HCT116 (cell line): ENCODE data around the gene MAP3K3. TPM values are rescaled to one million over a fixed set of nuclear protein-coding genes. Genes with fewer than 3 reads are reported as not detected.

ENCODE experiments used
- ATAC-seq: fragments of 200-7000 bp; cut with Tn5 transposase; 2 replicates; pipeline ENCODE4 v1.9.1; 2020; ENCODE audit warnings: mild to moderate bottlenecking, moderate library complexity
- BruUV-seq: library from RNA; stranded (reverse); fragments of 400-500 nt; replicated peaks from 2 replicates; lab custom pipeline; 2021; lab: Mats Ljungman, UMichigan
- CTCF ChIA-PET: fragments of 300-600 bp; sonication (Branson Sonifier 250); formaldehyde crosslinking; loops from one replicate; lab custom pipeline; 2021; ENCODE audit warnings: antibody characterized with exemption; lab: Charles Lee
- POLR2A ChIA-PET: fragments of 300-600, 350-600 bp; sonication (Branson Sonifier 250); formaldehyde crosslinking; loops from one replicate; lab custom pipeline; 2021; ENCODE audit warnings: antibody characterized with exemption; lab: Charles Lee
- RAD21 ChIA-PET, 2 experiments: fragments of 300-600 bp; sonication (Branson Sonifier 250); formaldehyde crosslinking; loops; one replicate each; lab custom pipeline; 2023; ENCODE audit warnings: low total read pairs in 2 of 2; ENCODE audit not compliant: uncharacterized antibody in 2 of 2, unreplicated experiment in 2 of 2, low non-redundant PET in 1 of 2; lab: Charles Lee
- DNase-seq: peaks from one replicate; pipeline ENCODE4 v3.0.0-alpha.2; 2010; ENCODE audit warnings: low read depth, low spot score
- H2AFZ ChIP-seq: fragments of 200-600 bp; shearing (Covaris generic), sonication (generic); 2 replicates; pipeline ENCODE4 v1.6.1; 2017; ENCODE audit warnings: low read depth, mixed run types, mixed read lengths, antibody characterized with exemption, low read length; ENCODE audit not compliant: poor library complexity, severe bottlenecking
- H3K27ac ChIP-seq: 2 replicates; pipeline ENCODE4 v1.5.1; 2012; ENCODE audit warnings: low read depth, low read length
- H3K27me3 ChIP-seq: fragments of 200-600 bp; sonication (generic); 2 replicates; pipeline ENCODE4 v1.6.1; 2016; ENCODE audit warnings: mixed run types, low read length, mixed read lengths; ENCODE audit not compliant: insufficient read depth
- H3K36me3 ChIP-seq, 2 experiments: fragments of 200-500 bp in 1 of 2; fragments of 200-600 bp in 1 of 2; sonication (Bioruptor generic) in 1 of 2; sonication (generic) in 1 of 2; 2 replicates each; pipeline versions ENCODE4 v1.5.1 to v1.6.1; 2014 to 2016; ENCODE audit warnings: low read length in 2 of 2, inconsistent platforms in 1 of 2, mixed read lengths in 1 of 2, mixed run types in 1 of 2; ENCODE audit not compliant: insufficient read depth in 2 of 2, control insufficient read depth in 1 of 2
- H3K4me1 ChIP-seq, 2 experiments: fragments of 200-600 bp in 1 of 2; sonication (generic) in 1 of 2; 2 replicates each; pipeline versions ENCODE4 v1.5.1 to v1.6.1; 2012 to 2017; ENCODE audit warnings: low read length in 2 of 2, inconsistent platforms in 1 of 2, mild to moderate bottlenecking in 1 of 2, mixed read lengths in 1 of 2, mixed run types in 1 of 2, moderate library complexity in 1 of 2; ENCODE audit not compliant: insufficient read depth in 2 of 2, control insufficient read depth in 1 of 2
- H3K4me2 ChIP-seq: fragments of 200-600 bp; sonication (generic); 2 replicates; pipeline ENCODE4 v1.6.1; 2017; ENCODE audit warnings: mixed run types, low read length, mixed read lengths
- H3K4me3 ChIP-seq, 2 experiments: fragments of 200-600 bp in 1 of 2; sonication (generic) in 1 of 2; replicated peaks in 1 of 2; 2 replicates each; pipeline ENCODE4 v1.5.1; 2011 to 2016; ENCODE audit warnings: low read length in 2 of 2, control low read depth in 1 of 2, low read depth in 1 of 2, mild to moderate bottlenecking in 1 of 2, mixed read lengths in 1 of 2, mixed run types in 1 of 2
- H3K79me2 ChIP-seq: fragments of 200-600 bp; sonication (generic); 2 replicates; pipeline ENCODE4 v1.6.1; 2017; ENCODE audit warnings: mild to moderate bottlenecking, mixed run types, low read length, moderate library complexity, mixed read lengths; ENCODE audit not compliant: insufficient read depth
- H3K9ac ChIP-seq: fragments of 200-600 bp; sonication (generic); 2 replicates; pipeline ENCODE4 v1.6.1; 2016; ENCODE audit warnings: low read length, mixed read lengths
- H3K9me2 ChIP-seq: fragments of 200-600 bp; sonication (generic), shearing (Covaris generic); 2 replicates; pipeline ENCODE4 v1.6.1; 2017; ENCODE audit warnings: mixed run types, mild to moderate bottlenecking, moderate library complexity; ENCODE audit not compliant: insufficient read depth
- H3K9me3 ChIP-seq, 2 experiments: fragments of 200-500 bp in 1 of 2; fragments of 200-600 bp in 1 of 2; sonication (Bioruptor generic) in 1 of 2; sonication (generic) in 1 of 2; 2 replicates each; pipeline ENCODE4 v1.6.1; 2014 to 2017; ENCODE audit warnings: low read length in 2 of 2, mixed read lengths in 2 of 2, inconsistent platforms in 1 of 2, low read depth in 1 of 2, mild to moderate bottlenecking in 1 of 2, mixed run types in 1 of 2, moderate library complexity in 1 of 2; ENCODE audit not compliant: control insufficient read depth in 1 of 2, insufficient read depth in 1 of 2
- H4K20me1 ChIP-seq: fragments of 200-600 bp; sonication (generic), shearing (Covaris generic); 2 replicates; pipeline ENCODE4 v1.6.1; 2017; ENCODE audit warnings: mixed run types, mild to moderate bottlenecking, moderate library complexity; ENCODE audit not compliant: insufficient read depth
- CBX3 ChIP-seq: IDR thresholded peaks from 2 replicates; pipeline ENCODE4 v1.6.1; 2012; ENCODE audit warnings: low read depth
- EGR1 ChIP-seq: IDR thresholded peaks from 2 replicates; pipeline ENCODE4 v1.6.1; 2012; ENCODE audit warnings: low read depth
- ELF1 ChIP-seq: IDR thresholded peaks from 2 replicates; pipeline ENCODE4 v1.6.1; 2012; ENCODE audit warnings: low read depth, borderline replicate concordance
- EZH2 ChIP-seq: fragments of 200-600 bp; sonication (generic); IDR thresholded peaks from 2 replicates; pipeline ENCODE4 v1.6.1; 2017; ENCODE audit warnings: antibody characterized with exemption, mixed run types
- EZH2phosphoT487 ChIP-seq: fragments of 200-600 bp; IDR thresholded peaks from 2 replicates; pipeline ENCODE4 v1.6.1; 2018; ENCODE audit warnings: antibody characterized with exemption, borderline replicate concordance
- FOSL1 ChIP-seq: IDR thresholded peaks from 2 replicates; pipeline ENCODE4 v1.6.1; 2012; ENCODE audit warnings: low read depth
- JUND ChIP-seq: IDR thresholded peaks from 2 replicates; pipeline ENCODE4 v1.6.1; 2012
- POLR2A ChIP-seq: IDR thresholded peaks from 2 replicates; pipeline ENCODE4 v1.7.0; 2011; ENCODE audit warnings: borderline replicate concordance; ENCODE audit not compliant: insufficient read depth, insufficient read length; ENCODE audit errors: extremely low read depth
- POLR2AphosphoS5 ChIP-seq: IDR thresholded peaks from 2 replicates; pipeline ENCODE4 v1.6.1; 2011; ENCODE audit warnings: mild to moderate bottlenecking, low read depth, low read length, moderate library complexity
- RAD21 ChIP-seq: IDR thresholded peaks from 2 replicates; pipeline ENCODE4 v1.6.1; 2012; ENCODE audit warnings: low read depth, mild to moderate bottlenecking
- REST ChIP-seq: IDR thresholded peaks from 2 replicates; pipeline ENCODE4 v1.6.1; 2012; ENCODE audit warnings: low read depth
- SIN3A ChIP-seq: IDR thresholded peaks from 2 replicates; pipeline ENCODE4 v1.6.1; 2012; ENCODE audit warnings: low read depth
- SP1 ChIP-seq: IDR thresholded peaks from 2 replicates; pipeline ENCODE4 v1.6.1; 2012; ENCODE audit warnings: low read depth
- SRF ChIP-seq: IDR thresholded peaks from 2 replicates; pipeline ENCODE4 v1.6.1; 2012; ENCODE audit warnings: low read depth
- YY1 ChIP-seq: IDR thresholded peaks from 2 replicates; pipeline ENCODE4 v1.6.1; 2011; ENCODE audit warnings: low read length, low read depth, moderate library complexity, mild to moderate bottlenecking; ENCODE audit not compliant: insufficient replicate concordance; ENCODE audit errors: extremely low read depth
- ZBTB33 ChIP-seq: IDR thresholded peaks from 2 replicates; pipeline ENCODE4 v1.6.1; 2011; ENCODE audit warnings: mild to moderate bottlenecking, low read length, moderate library complexity; ENCODE audit not compliant: insufficient replicate concordance; ENCODE audit errors: extremely low read depth
- ZFX ChIP-seq: fragments of 450-650 bp; IDR thresholded peaks from 2 replicates; pipeline ENCODE4 v1.6.1; 2017
- ZNF274 ChIP-seq: fragments of 200-500 bp; sonication (Bioruptor generic); IDR thresholded peaks from 2 replicates; pipeline ENCODE4 v1.6.1; 2014; ENCODE audit warnings: mild to moderate bottlenecking, low read depth, low read length, inconsistent platforms
- intact Hi-C: fragments of 100-400 bp; cut with micrococcal nuclease; formaldehyde crosslinking; loops from 2 replicates; pipeline ENCODE4 v1.10.0; 2022
- total RNA-seq: library from RNA; stranded (reverse); gene quantifications from one replicate; pipeline ENCODE4 v1.2.1, GENCODE V29; 2021; ENCODE audit not compliant: unreplicated experiment

The MAP3K3 gene
- total RNA-seq, 1 experiment from 2014 or later = 18.5 TPM

GRCh38 chr17:63600569-63601438 lies 21.4 kb upstream of the MAP3K3 start, which contains the start of gene TACO1 (continued):
- TF ChIP-seq ZBTB33 = peak; percentile 71
- no peak; the same call in 1 of the 2 replicates for TF ChIP-seq ELF1

GRCh38 chr17:63601439-63602371 lies 20.5 kb upstream of the MAP3K3 start:
- peak overlapping the region; percentile 48 for H3K27ac ChIP-seq
- ChIA-PET RAD21 (no interaction called here), CTCF (interaction anchor here (0.7 to 2.8 kb wide), 2 partner anchors 9 to 11 kb away, joined by 3 to 11 read pairs; no protein-coding TSS in a partner anchor), POLR2A (interaction anchor here (0.6 to 2.2 kb wide), 6 partner anchors 10 to 93 kb away, joined by 3 to 6 read pairs (median 4); partner anchors contain the start of gene MAP3K3)
- DNase-seq = no peak
- BruUV-seq = TSS peak; percentile 64
- no peaks in the 10 kb centered on the region for H3K27me3 ChIP-seq
- H3K4me3 ChIP-seq = peak overlapping the region; percentile 92 to 93
- peak overlapping the region; percentile 84 for H3K9ac ChIP-seq
- TF ChIP-seq ZNF274 (no peak), ZFX (no peak), POLR2AphosphoS5 (no peak), RAD21 (no peak), EGR1 (no peak), ELF1 (no peak), SP1 (no peak), EZH2phosphoT487 (no peak), JUND (no peak), CBX3 (no peak), SIN3A (no peak), FOSL1 (no peak), SRF (no peak), YY1 (no peak), EZH2 (no peak), REST (no peak), POLR2A (no peak)
- no peaks in the 10 kb centered on the region for H4K20me1 ChIP-seq
- 0 out of 2 replicates have a peak, but pooled peaks have one; percentile 0 for ATAC-seq
- H3K9me2 ChIP-seq = no peaks in the 10 kb centered on the region
- intact Hi-C loops = loop anchor here (5.0 kb wide), 1 partner anchor 49 kb away; the partner anchor contains the start of gene DCAF7
- H2AFZ ChIP-seq = no peak overlapping the region
- H3K36me3 ChIP-seq = peaks cover 14 to 17% of the 10 kb centered on the region in 2 experiments; a peak in 2 of 4 replicates
- peaks cover 7 to 20% of the 10 kb centered on the region in 2 experiments for H3K4me1 ChIP-seq
- peaks cover 17% of the 10 kb centered on the region for H3K79me2 ChIP-seq
- peak overlapping the region; percentile 95 for H3K4me2 ChIP-seq
- no peaks in the 10 kb centered on the region for H3K9me3 ChIP-seq
